HG03108 (cell line): ENCODE data around the gene ZSWIM7.

ENCODE experiments used
- ATAC-seq: cut with Tn5 transposase; IDR thresholded peaks from one replicate; pipeline ENCODE4 v1.9.1; 2021; ENCODE audit warnings: moderate library complexity; ENCODE audit not compliant: unreplicated experiment

ZSWIM7 gene

GRCh38 chr17:15999141-15999973 is at the start of gene ZSWIM7, which contains the start of gene TTC19:
Gene ZSWIM7, minus strand, starts transcription at chr17:15999704. Its CDS starts 110 bp downstream, at chr17:15999594.
Gene TTC19, plus strand, starts transcription at chr17:15999824. Its CDS starts 25 bp downstream, at chr17:15999849.
- peak; percentile 90 for ATAC-seq

- ATAC-seq = no peak
These were observed 49.4 kb upstream of the ZSWIM7 start for GRCh38 chr17:16048811-16049449.

GRCh38 chr17:16046966-16047365 is 47.5 kb upstream of the ZSWIM7 start:
- ATAC-seq = no peak

- ATAC-seq = no peak
These were observed 45.0 kb upstream of the ZSWIM7 start for GRCh38 chr17:16044487-16044886.

GRCh38 chr17:16040710-16041251 is 41.3 kb upstream of the ZSWIM7 start:
- ATAC-seq = no peak

GRCh38 chr17:16037636-16038035 is 38.1 kb upstream of the ZSWIM7 start:
- no peak for ATAC-seq

- ATAC-seq = no peak
These were observed 36.8 kb upstream of the ZSWIM7 start for GRCh38 chr17:16036261-16036660.

- ATAC-seq = no peak
These were observed 34.3 kb upstream of the ZSWIM7 start for GRCh38 chr17:16033729-16034349.

- ATAC-seq = peak; percentile 78
These were observed 28.4 kb upstream of the ZSWIM7 start for GRCh38 chr17:16027708-16028584.

- no peak for ATAC-seq
These were observed 27.4 kb upstream of the ZSWIM7 start for GRCh38 chr17:16026895-16027294.

GRCh38 chr17:16025202-16025601 is 25.7 kb upstream of the ZSWIM7 start:
- ATAC-seq = no peak

GRCh38 chr17:16023881-16024280 is 24.4 kb upstream of the ZSWIM7 start:
- ATAC-seq = no peak

- ATAC-seq = no peak
These were observed 19.8 kb upstream of the ZSWIM7 start for GRCh38 chr17:16019347-16019746.

- ATAC-seq = no peak
These were observed 14.5 kb upstream of the ZSWIM7 start for GRCh38 chr17:16013943-16014407.

- ATAC-seq = no peak
These were observed 7.9 kb upstream of the ZSWIM7 start for GRCh38 chr17:16007439-16007838.

- no peak for ATAC-seq
These were observed 6.1 kb upstream of the ZSWIM7 start for GRCh38 chr17:16005636-16006035.

- ATAC-seq = no peak
These were observed 4.3 kb upstream of the ZSWIM7 start for GRCh38 chr17:16003841-16004240.

GRCh38 chr17:16002708-16003260 is 3.3 kb upstream of the ZSWIM7 start:
- ATAC-seq = no peak

- ATAC-seq = no peak
These were observed 1.9 kb upstream of the ZSWIM7 start for GRCh38 chr17:16001226-16001897.
